Dermis blood vessel endothelial cell (primary cell): ENCODE measurements around the gene ARHGEF16. TPM values are rescaled to one million over a fixed set of nuclear protein-coding genes. Genes with fewer than 3 reads are reported as not detected.
A peak's percentile ranks its signal among the peaks of the same experiment; 100 is the strongest.

Experiments used
- DNase-seq: peaks from one replicate; pipeline ENCODE4 v3.0.0; 2010
- total RNA-seq: library from RNA; depleted of rRNA; stranded (reverse); fragments of >200 nt; gene quantifications from 2 replicates; pipeline ENCODE4 v1.2.3, GENCODE V29; 2014

ARHGEF16 gene
- total RNA-seq, 1 donor from 2014 or later: 0.51 TPM

DNA sequence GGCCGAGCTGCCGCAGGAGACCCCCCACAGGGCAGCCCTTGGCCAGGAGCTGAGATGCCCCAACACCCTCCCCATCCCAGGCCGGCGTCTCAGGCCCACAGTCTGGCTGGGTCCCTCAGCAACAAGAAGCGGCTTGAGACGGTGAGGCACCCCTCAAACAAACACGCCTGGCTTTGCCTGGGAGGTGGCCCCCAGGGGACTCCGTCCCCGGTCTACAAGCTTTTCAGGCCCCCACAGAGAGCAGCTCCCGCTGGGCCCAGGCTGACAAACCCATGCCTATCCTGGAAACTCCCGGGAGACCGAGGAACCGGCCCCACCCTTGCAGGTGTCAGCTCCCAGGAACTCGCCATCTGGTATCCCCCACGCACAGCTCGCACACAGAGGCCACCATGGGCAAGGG is 67.0 kb downstream of the ARHGEF16 start:
- no peak for DNase-seq

DNA sequence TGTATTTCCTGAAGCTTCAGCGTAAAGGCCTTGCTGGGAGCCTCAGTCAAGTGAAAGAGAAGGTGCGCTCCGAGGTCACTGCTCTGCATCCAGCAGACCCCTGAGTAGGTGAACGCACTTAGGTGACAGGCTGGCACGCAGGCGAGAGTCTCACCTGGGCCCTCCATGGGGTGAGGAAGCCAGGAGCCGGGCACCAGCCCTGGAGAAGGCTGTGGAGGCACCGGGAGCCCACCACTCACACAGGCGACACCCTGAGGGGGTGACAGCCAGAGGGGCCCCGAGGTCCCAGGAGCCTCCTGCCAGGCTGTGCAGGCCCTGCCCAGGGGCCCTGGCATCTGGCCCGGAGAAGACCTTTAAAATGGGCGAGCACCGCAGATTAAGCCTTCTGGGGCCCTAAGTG is 67.6 kb downstream of the ARHGEF16 start:
- DNase-seq: no peak

DNA sequence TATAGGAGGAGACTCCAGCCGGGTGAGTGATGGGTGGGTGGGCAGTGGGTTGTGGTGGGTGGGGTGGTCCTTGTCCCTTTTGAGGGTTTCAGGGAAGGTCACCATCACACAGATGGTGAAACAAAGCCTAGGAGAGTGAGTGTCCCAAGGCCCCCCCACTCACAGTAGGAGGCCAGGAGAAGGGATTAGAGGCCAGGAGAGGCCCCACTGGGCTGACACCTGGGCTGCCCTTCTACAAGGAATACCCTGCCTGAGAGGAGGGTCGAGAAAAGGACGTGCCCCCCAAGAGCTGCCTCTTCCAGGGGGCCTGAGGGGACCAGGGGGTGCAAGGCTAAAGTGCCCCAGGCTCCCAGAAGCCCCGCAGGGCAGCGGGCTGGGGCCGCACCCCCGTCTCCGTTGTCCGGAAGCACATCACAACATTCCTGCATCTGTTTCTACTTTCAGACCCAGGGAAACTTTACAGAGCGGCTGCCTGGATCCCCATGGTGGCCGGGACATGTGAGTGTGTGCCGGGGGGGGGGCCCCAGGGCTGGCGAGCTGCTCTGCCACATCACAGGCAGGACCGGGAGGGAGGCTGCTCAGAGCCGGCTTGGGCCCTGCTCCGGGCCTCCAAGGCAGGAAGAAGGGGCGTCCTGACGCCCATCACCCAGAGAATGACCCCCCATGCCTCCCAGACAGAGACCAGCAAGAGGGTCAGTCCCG is 68.2 kb downstream of the ARHGEF16 start:
- DNase-seq: no peak

DNA sequence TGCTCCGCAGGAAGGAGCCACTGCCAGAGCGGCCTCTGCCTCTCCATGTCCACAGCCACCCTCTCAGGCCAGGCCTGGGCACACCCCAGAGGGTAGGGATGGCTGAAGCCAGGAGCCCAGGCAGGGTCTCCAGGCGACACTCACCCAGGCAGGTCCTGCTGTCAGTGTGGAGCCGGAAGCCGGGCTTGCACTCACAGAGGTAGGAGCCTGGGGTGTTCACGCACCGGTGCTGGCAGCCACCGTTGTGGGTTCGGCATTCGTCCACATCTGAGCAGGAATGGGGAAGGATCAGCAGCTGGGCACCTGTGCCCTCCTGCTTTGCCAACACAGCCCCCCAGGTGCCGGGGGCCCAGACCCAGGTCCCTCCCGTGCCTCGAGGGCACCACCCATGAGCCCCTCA is 69.5 kb downstream of the ARHGEF16 start:
- no peak for DNase-seq

DNA sequence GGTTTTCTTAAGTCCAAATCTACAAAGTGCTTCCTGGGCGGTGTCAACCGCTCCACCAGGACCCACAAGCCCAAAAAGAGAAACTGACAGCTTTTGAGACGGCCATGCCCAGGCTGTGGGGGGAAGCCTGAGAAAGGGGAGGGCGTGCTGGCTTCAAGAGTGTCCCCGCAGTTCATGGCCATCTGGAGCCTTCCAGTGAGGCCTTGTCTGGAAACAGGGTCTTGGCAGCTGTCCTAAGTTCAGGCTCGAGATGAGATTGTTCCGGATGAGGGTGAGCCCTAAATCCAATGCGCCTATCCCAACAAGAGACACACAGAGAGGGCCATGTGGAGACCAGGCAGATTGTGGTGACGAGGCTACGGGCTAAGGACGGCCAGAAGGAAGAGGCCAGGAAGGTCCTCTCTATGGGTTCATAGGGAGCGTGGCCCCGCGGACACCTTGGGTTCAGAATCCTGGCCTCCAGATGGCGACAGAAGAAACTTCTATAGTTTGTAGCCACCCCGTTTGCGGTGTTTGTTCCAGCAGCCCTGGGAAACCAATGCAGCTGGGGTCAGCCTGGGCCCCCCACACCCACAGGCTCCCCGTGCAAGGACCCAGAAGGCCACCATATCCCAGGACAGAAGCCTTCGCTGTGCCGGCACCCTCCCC is 70.2 kb downstream of the ARHGEF16 start:
- no peak for DNase-seq

DNA sequence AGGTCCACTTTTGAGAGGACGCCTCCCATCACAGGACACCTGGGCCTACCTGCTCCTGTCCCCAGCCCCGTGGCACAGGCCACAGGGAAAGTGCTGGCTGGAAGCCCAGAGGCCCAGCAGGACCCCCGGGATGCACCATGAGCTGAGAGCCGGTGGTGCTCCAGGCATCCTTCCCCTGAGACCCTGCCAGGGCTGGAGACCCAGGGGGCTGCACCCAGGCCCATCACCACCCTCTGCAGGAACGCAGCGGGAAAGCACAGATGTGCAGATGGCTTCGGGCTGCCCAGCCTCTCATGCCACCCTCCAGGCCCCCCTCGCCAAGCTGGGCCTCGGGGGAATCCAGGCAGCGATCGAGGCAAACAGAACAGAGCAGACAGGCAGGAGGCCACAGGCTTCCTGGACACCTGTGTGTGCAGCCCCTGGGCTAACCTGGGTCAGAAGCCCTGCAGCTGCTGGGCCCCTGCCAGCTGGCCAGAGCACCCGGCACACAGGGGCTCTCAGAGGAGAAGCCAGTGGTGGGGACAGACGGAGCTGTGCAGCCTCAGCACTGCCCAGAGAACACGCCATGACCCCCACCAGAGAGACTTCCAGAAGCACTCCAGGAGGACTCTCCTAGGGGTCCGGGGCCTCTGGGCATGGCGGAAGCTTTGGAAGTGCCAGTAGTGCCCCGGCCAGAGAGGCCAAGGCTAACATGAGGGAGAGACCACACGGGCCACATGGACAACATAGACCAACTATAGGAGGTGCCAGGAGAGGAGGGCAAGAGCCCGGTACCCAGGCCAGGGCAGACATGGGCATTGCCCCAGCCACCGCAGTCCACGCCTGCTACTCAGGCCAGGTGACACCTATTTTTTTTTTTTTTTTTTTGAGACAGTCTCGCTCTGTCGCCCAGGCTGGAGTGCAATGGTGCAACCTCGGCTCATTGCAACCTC is 71.4 kb downstream of the ARHGEF16 start:
- DNase-seq: no peak

DNA sequence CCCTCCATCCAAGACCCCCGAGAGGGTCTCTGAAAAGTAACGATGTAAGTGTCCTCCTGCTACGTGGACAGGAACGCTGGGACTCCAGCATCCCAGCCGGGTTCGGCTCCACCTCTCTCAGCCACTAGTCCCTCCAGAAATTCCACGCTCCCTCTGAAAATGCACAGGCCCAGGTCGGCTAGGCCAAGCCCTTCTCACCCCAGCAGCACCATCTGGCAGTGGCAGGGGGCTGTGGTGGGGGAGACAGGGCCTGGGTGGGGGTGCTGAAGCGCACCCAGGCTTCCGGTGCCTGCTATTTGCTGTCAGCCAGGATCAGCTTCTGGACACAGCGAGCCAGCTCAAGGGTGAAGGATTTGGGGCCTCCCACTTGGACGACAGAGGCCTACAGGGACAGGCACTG is 73.3 kb downstream of the ARHGEF16 start:
- DNase-seq: no peak

DNA sequence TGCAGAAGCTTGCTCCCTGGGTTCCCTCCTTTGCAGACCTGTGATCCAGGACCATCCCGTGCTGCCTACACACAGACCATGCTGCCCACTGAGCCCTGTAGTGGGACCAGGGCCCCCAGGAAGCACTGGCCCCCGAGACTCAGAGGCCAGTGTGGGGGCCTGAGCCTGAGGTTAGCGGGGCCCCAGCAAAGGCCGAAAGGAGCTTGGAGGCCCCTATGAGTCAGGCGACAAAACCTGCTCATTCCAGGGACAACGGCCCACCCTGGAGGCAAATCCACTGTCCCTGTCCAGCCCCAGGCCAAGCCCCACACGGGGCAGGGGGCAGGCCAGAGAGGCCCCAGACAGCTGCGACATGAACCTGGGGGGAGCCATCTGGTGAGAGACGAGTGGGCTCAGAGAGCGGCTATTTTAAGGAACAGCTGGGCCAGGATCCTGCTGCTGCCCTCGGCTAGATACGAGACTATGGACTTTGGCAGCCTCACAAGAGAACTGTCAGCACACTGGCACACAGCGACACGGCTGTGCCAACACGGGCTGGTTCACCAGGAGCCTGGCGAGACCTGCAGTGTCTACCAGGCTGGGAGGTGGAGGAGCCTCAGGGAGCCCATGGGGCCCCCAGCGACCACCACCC is 74.7 kb downstream of the ARHGEF16 start:
- DNase-seq: no peak

DNA sequence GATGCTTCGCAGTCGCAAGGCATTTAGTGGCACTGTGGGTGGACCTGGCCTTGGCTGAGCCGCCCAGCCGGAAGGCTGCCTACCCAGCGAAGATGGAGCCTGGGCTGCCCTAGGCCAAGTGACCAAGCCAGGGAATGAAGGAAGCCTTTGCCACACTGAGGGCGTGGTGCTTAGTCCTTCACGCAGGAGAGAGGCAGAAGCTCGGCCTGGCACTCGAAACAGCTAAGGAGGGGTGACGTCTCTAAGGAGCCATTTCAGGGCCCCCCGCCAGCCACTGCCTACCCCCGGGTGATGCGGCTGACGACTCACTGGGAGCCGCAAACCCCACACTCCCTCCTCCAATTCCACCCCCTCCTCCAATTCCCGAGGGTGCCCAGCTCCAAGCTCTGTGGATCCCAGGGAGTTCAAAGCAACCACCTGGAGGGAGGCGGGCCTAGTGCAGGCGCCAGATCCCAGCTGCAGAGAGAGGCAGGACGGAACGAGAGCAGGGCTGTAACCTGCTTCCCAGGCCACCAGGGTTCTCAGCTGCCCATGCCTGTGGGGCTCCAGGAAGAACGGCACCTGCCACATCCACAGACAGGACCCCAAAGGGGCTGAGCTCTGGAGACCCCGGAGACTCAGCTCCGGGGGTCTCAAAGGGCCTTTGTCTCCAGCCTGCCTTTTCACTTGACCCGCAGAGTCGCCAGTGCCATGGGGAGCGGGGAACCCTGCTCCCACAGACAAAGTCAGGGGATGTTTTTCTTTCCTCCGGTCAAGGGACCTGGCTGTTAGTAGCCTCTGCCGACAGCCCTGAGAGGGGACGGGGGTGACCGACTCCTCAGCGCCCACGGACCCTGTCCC is 75.8 kb downstream of the ARHGEF16 start:
- DNase-seq: peak; percentile 48

Other genes with a start within 250 kb of the ARHGEF16 start
- 100 and 120 TPM in 2 replicates for gene MEGF6, start 156.8 kb downstream of the ARHGEF16 start, total RNA-seq
- 29.4 and 32.9 TPM in 2 replicates for gene TPRG1L, start 170.3 kb downstream of the ARHGEF16 start, total RNA-seq
- gene WRAP73, start 195.4 kb downstream of the ARHGEF16 start, total RNA-seq: 20.4 and 25.6 TPM in 2 replicates
- not detected in 2 replicates for gene TP73, start 197.9 kb downstream of the ARHGEF16 start, total RNA-seq